ENCODE results near the gene KIN.

DNA sequence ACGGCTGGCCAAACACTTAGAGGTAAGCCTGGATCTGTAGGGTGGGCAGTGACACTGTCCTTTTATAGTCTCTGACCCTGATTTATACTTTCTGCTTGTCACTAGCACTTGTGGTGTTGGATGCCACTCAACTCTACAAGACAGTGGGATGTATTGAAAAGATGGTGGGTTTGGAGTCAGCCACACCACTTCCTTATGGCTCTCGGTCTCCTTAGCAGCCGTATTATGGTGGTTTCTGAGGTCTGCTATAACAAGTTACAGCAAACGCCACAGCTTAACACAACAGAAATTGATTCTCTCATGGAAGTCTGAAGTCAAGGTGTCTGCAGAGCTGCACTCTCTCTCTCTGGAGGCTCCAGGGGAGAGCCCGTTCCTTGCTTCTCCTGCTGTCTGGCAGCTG lies 70.0 kb downstream of the KIN start:
- TF ChIP-seq, protein P1, sequence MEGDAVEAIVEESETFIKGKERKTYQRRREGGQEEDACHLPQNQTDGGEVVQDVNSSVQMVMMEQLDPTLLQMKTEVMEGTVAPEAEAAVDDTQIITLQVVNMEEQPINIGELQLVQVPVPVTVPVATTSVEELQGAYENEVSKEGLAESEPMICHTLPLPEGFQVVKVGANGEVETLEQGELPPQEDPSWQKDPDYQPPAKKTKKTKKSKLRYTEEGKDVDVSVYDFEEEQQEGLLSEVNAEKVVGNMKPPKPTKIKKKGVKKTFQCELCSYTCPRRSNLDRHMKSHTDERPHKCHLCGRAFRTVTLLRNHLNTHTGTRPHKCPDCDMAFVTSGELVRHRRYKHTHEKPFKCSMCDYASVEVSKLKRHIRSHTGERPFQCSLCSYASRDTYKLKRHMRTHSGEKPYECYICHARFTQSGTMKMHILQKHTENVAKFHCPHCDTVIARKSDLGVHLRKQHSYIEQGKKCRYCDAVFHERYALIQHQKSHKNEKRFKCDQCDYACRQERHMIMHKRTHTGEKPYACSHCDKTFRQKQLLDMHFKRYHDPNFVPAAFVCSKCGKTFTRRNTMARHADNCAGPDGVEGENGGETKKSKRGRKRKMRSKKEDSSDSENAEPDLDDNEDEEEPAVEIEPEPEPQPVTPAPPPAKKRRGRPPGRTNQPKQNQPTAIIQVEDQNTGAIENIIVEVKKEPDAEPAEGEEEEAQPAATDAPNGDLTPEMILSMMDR (IDR thresholded peaks at IDR 0.05; ENCODE audit: low read depth, low read length), result no peak
- TF ChIP-seq, protein P2, sequence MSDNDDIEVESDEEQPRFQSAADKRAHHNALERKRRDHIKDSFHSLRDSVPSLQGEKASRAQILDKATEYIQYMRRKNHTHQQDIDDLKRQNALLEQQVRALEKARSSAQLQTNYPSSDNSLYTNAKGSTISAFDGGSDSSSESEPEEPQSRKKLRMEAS (IDR thresholded peaks at IDR 0.05; ENCODE audit: low read depth, low read length), result no peak
- no peak for TF ChIP-seq POLR2A (IDR thresholded peaks at IDR 0.05; ENCODE audit: extremely low read depth, insufficient read length)

All from NB4 (cell line).